Heart right ventricle (tissue), 16 donors: ENCODE results near the gene ACAA2. TPM values are rescaled to one million over a fixed set of nuclear protein-coding genes. Genes with fewer than 3 reads are reported as not detected.

Source experiments
- ATAC-seq, 8 donors: fragments of 200-7000 bp; cut with Tn5 transposase; one replicate each; pipeline ENCODE4 v1.9.1; 2020; ENCODE audit warnings: mild to moderate bottlenecking in 8 of 8, moderate library complexity in 8 of 8, moderate number of reproducible peaks in 1 of 8
- DNase-seq, 2 donors: peaks; one replicate each; pipeline ENCODE4 v3.0.0-alpha.2; 2020
- H3K27ac ChIP-seq, 10 donors: fragments of 200-600 bp; sonication (generic) in 2 of 10; one replicate each; pipeline versions ENCODE4 v1.5.0 to v1.8.0; 2020 to 2022; ENCODE audit warnings: mild to moderate bottlenecking in 3 of 10
- H3K27me3 ChIP-seq, 7 donors: fragments of 200-600 bp; one replicate each; pipeline ENCODE4 v1.8.0; 2021 to 2022; ENCODE audit warnings: mild to moderate bottlenecking in 2 of 7
- H3K36me3 ChIP-seq, 9 donors: fragments of 200-600 bp; sonication (generic) in 1 of 9; one replicate each; pipeline versions ENCODE4 v1.5.0 to v1.8.0; 2020 to 2022; ENCODE audit warnings: mild to moderate bottlenecking in 2 of 9
- H3K4me1 ChIP-seq, 9 donors: fragments of 200-600 bp; sonication (generic) in 1 of 9; one replicate each; pipeline versions ENCODE4 v1.5.0 to v1.8.0; 2020 to 2022; ENCODE audit warnings: mild to moderate bottlenecking in 4 of 9
- H3K4me3 ChIP-seq, 10 donors: fragments of 200-600 bp; sonication (generic) in 2 of 10; one replicate each; pipeline versions ENCODE4 v1.5.0 to v1.8.0; 2020 to 2022; ENCODE audit warnings: mild to moderate bottlenecking in 7 of 10, moderate library complexity in 2 of 10
- H3K9me3 ChIP-seq, 11 donors: fragments of 200-600 bp in 10 of 11; sonication (generic) in 2 of 11; one replicate each; pipeline versions ENCODE4 v1.5.0 to v1.8.0; 2013 to 2022; ENCODE audit warnings: mild to moderate bottlenecking in 2 of 11, control low read depth in 1 of 11, moderate library complexity in 1 of 11
- CTCF ChIP-seq, 9 donors: fragments of 200-600 bp; sonication (generic) in 2 of 9; IDR thresholded peaks; one replicate each; pipeline versions ENCODE4 v1.5.0 to v1.8.0; 2021 to 2022; ENCODE audit warnings: antibody characterized with exemption in 9 of 9, mild to moderate bottlenecking in 5 of 9, moderate library complexity in 1 of 9
- WGBS, 2 donors: extraction: QIAGEN DNeasy Blood & Tissue Kit; methylation state at CpG; one replicate each; pipeline ENCODE4 v1.1.7; 2013; ENCODE audit warnings: inconsistent platforms in 1 of 2; 5-methylcytosine and 5-hydroxymethylcytosine counted together
- intact Hi-C, 10 donors: fragments of 100-400 bp; cut with DNase I; formaldehyde crosslinking; loops; one replicate each; pipeline versions ENCODE4 v1.11.1 to v1.14.2; 2022
- polyA plus RNA-seq, 2 donors: library from polyadenylated mRNA; stranded (reverse); fragments of 200-250 nt; gene quantifications; one replicate each; pipeline ENCODE4 v1.2.3, GENCODE V29; 2013
- total RNA-seq, 10 donors: library from RNA; stranded (reverse); fragmentation: NEBNext Ultra II Directional in 3 of 10; extraction: Animal tissue kit (Norgen Biotek cat#: 25700) in 3 of 10; gene quantifications; one replicate each; pipeline versions ENCODE4 v1.2.1 to v1.2.4, GENCODE V29; 2021 to 2023
- donor health status: Arrhythmogenic right ventricular cardiomyopathy.
- donor health status: ischemic (EF 13 %, LVEDD 7.1; RV severe dilation, severe dysfunction).
- donor health status: healthy with polysubstance abuse.
- donor health status: DM: no; HTN: yes; CAD: no.
- donor health status: DM: no; HTN: no; CAD: no.
- donor health status: ischemic (EF 25% LVEDD 6.9; RV normal size, moderate dysfunction).
- donor health status: ischemic (EF 25% LVEDD 5.7; RV mildly dilated, moderate dysfunction).
- donor health status: healthy.
- donor health status: DM: yes; HTN: yes; CAD: no.
- donor health status: Ischemic cardiomyopathy.
- donor health status: ischemic (EF 35%, LVEDD 5.7; RV mildly dilated, moderate dysfunction).
- donor health status: nonischemic (EF 11% LVEDD 7.7; RV severe dilation, severe dysfunction).
- donor health status: DM: yes; HTN: yes; CAD: no.
- donor health status: PGD.
- donor health status: ischemic (EF 29% LVEDD 5.4; RV normal size, mild dysfunction).
- donor health status: nonischemic (EF 23%, LVEDD 6.1; RV moderate dilation, normal function).

The ACAA2 gene
- total and polyA plus RNA-seq, 12 donors, result 46.7 to 377 (median 247) TPM

- Histone ChIP-seq H3K36me3 (no peaks in the 10 kb centered on the region), H3K27me3 (peaks cover 0 to 5% (median 4%) of the 10 kb centered on the region in 7 donors), H3K9me3 (no peaks in the 10 kb centered on the region), H3K4me3 (no peak overlapping the region), H3K27ac (no peak overlapping the region), H3K4me1 (peaks cover 0 to 18% (median 0%) of the 10 kb centered on the region in 9 donors)
- 55 to 56% methylated on average over 4 of the region's 4 CpGs for WGBS, 2 donors
- intact Hi-C loops, result loop anchor here in 1 of 10 donors (10.0 kb wide), 1 partner anchor 170 kb away; the partner anchor contains the start of gene LIPG
- peak in 2 of 8 donors; percentile 47 to 48 for ATAC-seq
- no peak for DNase-seq
- TF ChIP-seq CTCF (IDR thresholded peaks at IDR 0.05), result no peak
These were observed 78.5 kb downstream of the ACAA2 start for GRCh38 chr18:49734836-49735235.

- Histone ChIP-seq H3K36me3 (no peaks in the 10 kb centered on the region), H3K4me1 (peaks cover 0 to 18% (median 0%) of the 10 kb centered on the region in 9 donors), H3K4me3 (no peak overlapping the region), H3K27me3 (peaks cover 0 to 5% (median 3%) of the 10 kb centered on the region in 7 donors), H3K9me3 (no peaks in the 10 kb centered on the region), H3K27ac (no peak overlapping the region)
- 62 to 65% methylated on average over 8 of the region's 8 CpGs for WGBS, 2 donors
- intact Hi-C loops, result loop anchor here in 1 of 10 donors (10.0 kb wide), 1 partner anchor 169 kb away; the partner anchor contains the start of gene LIPG
- no peak for ATAC-seq
- no peak for DNase-seq
- no peak for TF ChIP-seq CTCF (IDR thresholded peaks at IDR 0.05)
These were observed 79.3 kb downstream of the ACAA2 start for GRCh38 chr18:49733896-49734585.

DNA sequence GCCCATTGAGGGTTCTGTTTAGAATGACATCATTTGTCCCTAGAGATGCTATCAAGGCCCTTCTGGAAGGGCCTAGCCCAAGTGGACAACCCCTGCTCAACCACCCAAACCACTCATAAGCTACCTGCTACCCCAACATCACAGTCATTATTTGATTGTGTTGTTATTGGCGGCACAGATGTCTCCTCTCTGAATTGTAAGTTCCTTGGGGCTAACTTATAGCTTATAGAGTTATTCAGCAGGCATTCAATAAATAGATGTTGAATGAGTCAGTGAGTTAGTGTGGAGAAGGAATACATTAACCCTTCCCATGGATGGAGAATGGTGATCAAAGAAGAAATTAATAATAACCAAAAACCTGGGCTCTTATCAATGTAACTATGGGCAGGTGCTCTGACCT, 80.0 kb downstream of the ACAA2 start:
- intact Hi-C loops, result loop anchor here in 1 of 10 donors (10.0 kb wide), 1 partner anchor 169 kb away; the partner anchor contains the start of gene LIPG

More for the DNA sequence above, 80.0 kb downstream of the ACAA2 start:
- DNase-seq, result no peak
- peaks cover 0 to 5% (median 3%) of the 10 kb centered on the region in 7 donors for H3K27me3 ChIP-seq
- ATAC-seq, result no peak
- peaks cover 0 to 18% (median 0%) of the 10 kb centered on the region in 9 donors for H3K4me1 ChIP-seq
- H3K27ac ChIP-seq, result no peak overlapping the region
- no peaks in the 10 kb centered on the region for H3K36me3 ChIP-seq
- TF ChIP-seq CTCF (IDR thresholded peaks at IDR 0.05), result no peak
- no peak overlapping the region for H3K4me3 ChIP-seq
- WGBS, 2 donors, result 96 to 97% methylated on average over 1 of the region's 1 CpG
- no peaks in the 10 kb centered on the region for H3K9me3 ChIP-seq
